Measurements from ENCODE around the gene TCEANC.
"Not testable (repeated sequence)": the region's sequence is repeated elsewhere in the genome, so short reads cannot be mapped to it uniquely, and the experiment has no call there.

TCEANC gene

GRCh38 chrX:13648336-13648735 is 4.6 kb upstream of the TCEANC start:
- not testable (repeated sequence) for H3K4me3 Mint-ChIP-seq, H3K36me3 Mint-ChIP-seq, H3K27ac Mint-ChIP-seq, H3K27me3 Mint-ChIP-seq, H3K9me3 Mint-ChIP-seq
- peaks cover 12% of the 10 kb centered on the region for H3K4me1 Mint-ChIP-seq

- Mint-ChIP-seq H3K27ac (no peak overlapping the region), H3K4me1 (peaks cover 19% of the 10 kb centered on the region), H3K27me3 (no peaks in the 10 kb centered on the region), H3K36me3 (no peaks in the 10 kb centered on the region), H3K9me3 (no peaks in the 10 kb centered on the region), H3K4me3 (no peak overlapping the region)
Measured at GRCh38 chrX:13649838-13650237, 3.1 kb upstream of the TCEANC start.

GRCh38 chrX:13650318-13650717 is 2.6 kb upstream of the TCEANC start:
- H3K27ac Mint-ChIP-seq = no peak overlapping the region
- peaks cover 24% of the 10 kb centered on the region for H3K4me1 Mint-ChIP-seq
- H3K27me3 Mint-ChIP-seq = no peaks in the 10 kb centered on the region
- no peaks in the 10 kb centered on the region for H3K9me3 Mint-ChIP-seq
- H3K36me3 Mint-ChIP-seq = no peaks in the 10 kb centered on the region
- H3K4me3 Mint-ChIP-seq = no peak overlapping the region

GRCh38 chrX:13651150-13651549 is 1.8 kb upstream of the TCEANC start:
- no peaks in the 10 kb centered on the region for H3K9me3 Mint-ChIP-seq
- H3K27me3 Mint-ChIP-seq = no peaks in the 10 kb centered on the region
- H3K27ac Mint-ChIP-seq = peak overlapping the region; percentile 8
- no peaks in the 10 kb centered on the region for H3K36me3 Mint-ChIP-seq
- H3K4me3 Mint-ChIP-seq = no peak overlapping the region
- H3K4me1 Mint-ChIP-seq = peaks cover 23% of the 10 kb centered on the region

- H3K9me3 Mint-ChIP-seq = no peaks in the 10 kb centered on the region
Measured at GRCh38 chrX:13652287-13652793, 601 bp upstream of the TCEANC start.

GRCh38 chrX:13654116-13654515 is 1.2 kb downstream of the TCEANC start:
- Mint-ChIP-seq H3K9me3 (no peaks in the 10 kb centered on the region), H3K4me1 (peaks cover 30% of the 10 kb centered on the region), H3K36me3 (peaks cover 2% of the 10 kb centered on the region), H3K27ac (peak overlapping the region; percentile 30), H3K4me3 (no peak overlapping the region), H3K27me3 (no peaks in the 10 kb centered on the region)

More at GRCh38 chrX:13652287-13652793, 601 bp upstream of the TCEANC start:
- H3K4me1 Mint-ChIP-seq = peaks cover 22% of the 10 kb centered on the region
- H3K27ac Mint-ChIP-seq = peak overlapping the region; percentile 94
- H3K36me3 Mint-ChIP-seq = peaks cover 2% of the 10 kb centered on the region
- H3K4me3 Mint-ChIP-seq = peak overlapping the region; percentile 89
- H3K27me3 Mint-ChIP-seq = no peaks in the 10 kb centered on the region

GRCh38 chrX:13655674-13656073 is 2.7 kb downstream of the TCEANC start:
- Mint-ChIP-seq H3K36me3 (peaks cover 2% of the 10 kb centered on the region), H3K4me3 (no peak overlapping the region), H3K9me3 (no peaks in the 10 kb centered on the region), H3K27ac (no peak overlapping the region), H3K4me1 (peaks cover 31% of the 10 kb centered on the region), H3K27me3 (no peaks in the 10 kb centered on the region)

GRCh38 chrX:13658602-13659001 is 5.7 kb downstream of the TCEANC start:
- Mint-ChIP-seq H3K27me3 (no peaks in the 10 kb centered on the region), H3K9me3 (no peaks in the 10 kb centered on the region), H3K27ac (peak overlapping the region; percentile 55), H3K4me1 (peaks cover 24% of the 10 kb centered on the region), H3K36me3 (peaks cover 4% of the 10 kb centered on the region), H3K4me3 (peak overlapping the region; percentile 26)

- Mint-ChIP-seq H3K4me3 (no peak overlapping the region), H3K9me3 (no peaks in the 10 kb centered on the region), H3K4me1 (peaks cover 24% of the 10 kb centered on the region), H3K27ac (peak overlapping the region; percentile 62), H3K36me3 (peaks cover 4% of the 10 kb centered on the region), H3K27me3 (no peaks in the 10 kb centered on the region)
Measured at GRCh38 chrX:13659063-13659462, 6.1 kb downstream of the TCEANC start.

GRCh38 chrX:13661735-13662288 is 8.9 kb downstream of the TCEANC start:
- Mint-ChIP-seq H3K36me3 (peaks cover 4% of the 10 kb centered on the region), H3K4me3 (no peak overlapping the region), H3K4me1 (peaks cover 10% of the 10 kb centered on the region), H3K27ac (peak overlapping the region; percentile 51), H3K9me3 (no peaks in the 10 kb centered on the region), H3K27me3 (no peaks in the 10 kb centered on the region)

GRCh38 chrX:13662355-13662791 is 9.4 kb downstream of the TCEANC start:
- no peaks in the 10 kb centered on the region for H3K27me3 Mint-ChIP-seq
- peaks cover 13% of the 10 kb centered on the region for H3K4me1 Mint-ChIP-seq
- peak overlapping the region; percentile 41 for H3K27ac Mint-ChIP-seq
- no peaks in the 10 kb centered on the region for H3K9me3 Mint-ChIP-seq
- H3K4me3 Mint-ChIP-seq = no peak overlapping the region
- H3K36me3 Mint-ChIP-seq = peaks cover 2% of the 10 kb centered on the region

- no peak overlapping the region for H3K27ac Mint-ChIP-seq
- H3K4me1 Mint-ChIP-seq = peaks cover 12% of the 10 kb centered on the region
- H3K4me3 Mint-ChIP-seq = no peak overlapping the region
- H3K27me3 Mint-ChIP-seq = no peaks in the 10 kb centered on the region
- peaks cover 2% of the 10 kb centered on the region for H3K36me3 Mint-ChIP-seq
- H3K9me3 Mint-ChIP-seq = no peaks in the 10 kb centered on the region
Measured at GRCh38 chrX:13664020-13664419, 11.1 kb downstream of the TCEANC start.

- Mint-ChIP-seq H3K27ac (no peak overlapping the region), H3K4me3 (no peak overlapping the region), H3K9me3 (no peaks in the 10 kb centered on the region), H3K36me3 (peaks cover 5% of the 10 kb centered on the region), H3K27me3 (no peaks in the 10 kb centered on the region), H3K4me1 (peaks cover 18% of the 10 kb centered on the region)
Measured at GRCh38 chrX:13666836-13667235, 13.9 kb downstream of the TCEANC start.

- no peaks in the 10 kb centered on the region for H3K27me3 Mint-ChIP-seq
- no peak overlapping the region for H3K4me3 Mint-ChIP-seq
- H3K36me3 Mint-ChIP-seq = peaks cover 3% of the 10 kb centered on the region
- no peak overlapping the region for H3K27ac Mint-ChIP-seq
- H3K4me1 Mint-ChIP-seq = peaks cover 18% of the 10 kb centered on the region
- no peaks in the 10 kb centered on the region for H3K9me3 Mint-ChIP-seq
Measured at GRCh38 chrX:13667919-13668318, 15.0 kb downstream of the TCEANC start.

GRCh38 chrX:13669246-13669737 is 16.4 kb downstream of the TCEANC start:
- H3K27me3 Mint-ChIP-seq = no peaks in the 10 kb centered on the region
- H3K4me3 Mint-ChIP-seq = peak overlapping the region; percentile 71
- H3K27ac Mint-ChIP-seq = peak overlapping the region; percentile 91
- H3K9me3 Mint-ChIP-seq = no peaks in the 10 kb centered on the region
- H3K36me3 Mint-ChIP-seq = peaks cover 3% of the 10 kb centered on the region
- H3K4me1 Mint-ChIP-seq = peaks cover 18% of the 10 kb centered on the region

- H3K36me3 Mint-ChIP-seq, H3K27me3 Mint-ChIP-seq, H3K9me3 Mint-ChIP-seq, H3K4me3 Mint-ChIP-seq: not testable (repeated sequence)
- Mint-ChIP-seq H3K27ac (peak overlapping the region; percentile 91), H3K4me1 (peaks cover 18% of the 10 kb centered on the region)
Measured at GRCh38 chrX:13669755-13670154, 16.8 kb downstream of the TCEANC start.

- no peaks in the 10 kb centered on the region for H3K27me3 Mint-ChIP-seq
- H3K4me3 Mint-ChIP-seq = no peak overlapping the region
- H3K9me3 Mint-ChIP-seq = no peaks in the 10 kb centered on the region
- no peak overlapping the region for H3K27ac Mint-ChIP-seq
- peaks cover 3% of the 10 kb centered on the region for H3K36me3 Mint-ChIP-seq
- peaks cover 18% of the 10 kb centered on the region for H3K4me1 Mint-ChIP-seq
Measured at GRCh38 chrX:13670197-13670596, 17.3 kb downstream of the TCEANC start.
